Inflammatory macrophage treated with lipopolysaccharide for 4 hours (primary cell): ENCODE data around the gene MITF.
A peak's percentile ranks its signal among the peaks of the same experiment; 100 is the strongest.

ENCODE experiments used
- DNase-seq: peaks from one replicate; pipeline ENCODE4 v3.0.0-alpha.2; 2020

MITF gene

DNA sequence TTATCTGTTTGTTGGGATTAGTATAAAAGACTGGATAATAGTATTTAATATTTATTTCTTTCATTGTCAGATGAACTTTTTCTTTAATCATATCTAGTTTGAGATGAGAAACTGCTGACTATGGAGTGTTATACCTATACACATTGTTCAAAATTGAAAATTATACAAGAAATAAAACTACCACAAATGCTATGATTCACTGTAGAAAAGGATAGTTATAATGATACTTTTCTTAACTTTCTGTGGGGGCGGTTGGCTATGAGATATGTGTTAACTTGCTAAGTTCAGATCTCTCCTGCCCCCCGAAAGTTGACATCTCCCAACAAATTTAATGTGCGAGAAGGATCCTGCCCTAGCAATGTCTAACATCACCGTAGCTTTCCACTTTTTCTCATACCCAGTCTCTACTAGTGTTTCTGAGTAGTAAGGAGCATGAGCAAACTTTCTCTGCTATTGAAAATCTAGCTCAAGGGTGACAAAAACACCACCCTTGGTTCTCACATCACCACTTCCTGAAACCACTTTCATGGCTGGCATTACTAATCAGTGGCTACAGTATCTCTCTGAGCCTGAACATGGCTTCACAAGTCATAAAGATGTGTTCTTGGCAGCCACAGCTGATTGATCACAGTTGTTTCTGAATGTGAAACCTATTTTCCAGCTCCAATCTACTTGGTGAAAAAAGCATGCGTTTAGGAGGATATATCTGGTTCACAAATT is 244.4 kb downstream of the MITF start:
- peak; percentile 78 for DNase-seq

DNA sequence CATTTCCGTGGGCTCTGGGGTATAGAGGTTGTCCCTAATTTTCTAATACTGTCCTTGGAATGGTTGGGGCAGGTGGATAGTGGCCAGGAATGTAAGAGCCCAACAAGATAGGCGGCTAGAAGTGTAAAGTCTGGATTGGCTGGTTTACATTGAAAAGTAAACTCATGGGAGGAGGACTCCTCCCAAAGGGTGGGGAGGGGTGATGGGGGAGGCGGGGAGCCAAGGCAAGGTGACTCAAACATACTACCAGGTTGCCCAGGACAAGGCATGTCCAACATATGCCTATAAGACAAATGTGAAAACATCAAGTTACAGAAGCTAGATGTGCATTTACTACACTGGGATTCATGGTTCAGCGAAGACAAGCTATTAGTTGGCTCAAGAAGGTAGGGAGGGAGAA is 246.0 kb downstream of the MITF start:
- no peak for DNase-seq

DNA sequence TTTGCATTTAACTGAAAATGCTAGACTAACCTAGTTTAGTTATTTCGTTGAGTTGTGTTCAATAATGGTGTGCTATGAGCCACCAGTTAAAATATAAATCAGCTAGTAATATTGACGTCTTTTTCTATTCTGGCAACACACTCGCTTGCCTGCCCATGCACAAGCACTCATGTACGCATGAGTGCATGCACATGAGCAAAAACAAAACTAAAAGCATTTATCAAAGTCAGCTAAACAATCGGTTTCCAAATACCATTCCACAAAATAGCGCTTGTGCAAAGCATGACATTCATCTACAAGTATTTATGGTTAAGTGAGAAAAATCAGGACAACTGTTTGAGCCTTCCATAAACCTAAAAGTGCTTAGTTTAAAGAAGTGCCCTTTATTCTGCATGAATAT is 247.2 kb downstream of the MITF start:
- no peak for DNase-seq

DNA sequence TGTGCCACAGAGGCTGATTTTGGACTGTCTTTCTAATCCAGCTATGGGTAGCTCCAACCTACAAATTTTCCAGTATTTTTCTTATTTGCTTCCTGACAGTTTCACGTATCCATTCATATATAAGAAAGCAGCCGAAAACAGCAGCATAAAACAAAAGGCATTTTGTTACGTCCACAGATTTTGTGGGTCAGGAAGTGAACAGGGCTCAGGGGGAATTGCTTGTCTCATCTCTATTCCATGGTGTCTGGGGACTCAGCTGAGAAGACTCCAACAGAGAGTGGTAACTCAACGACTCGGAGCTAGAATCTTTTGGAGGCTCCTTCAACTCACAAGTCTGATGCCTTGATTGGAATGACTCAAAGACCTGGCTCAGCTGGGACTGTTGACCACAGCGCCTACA is 248.6 kb downstream of the MITF start:
- DNase-seq, result no peak

DNA sequence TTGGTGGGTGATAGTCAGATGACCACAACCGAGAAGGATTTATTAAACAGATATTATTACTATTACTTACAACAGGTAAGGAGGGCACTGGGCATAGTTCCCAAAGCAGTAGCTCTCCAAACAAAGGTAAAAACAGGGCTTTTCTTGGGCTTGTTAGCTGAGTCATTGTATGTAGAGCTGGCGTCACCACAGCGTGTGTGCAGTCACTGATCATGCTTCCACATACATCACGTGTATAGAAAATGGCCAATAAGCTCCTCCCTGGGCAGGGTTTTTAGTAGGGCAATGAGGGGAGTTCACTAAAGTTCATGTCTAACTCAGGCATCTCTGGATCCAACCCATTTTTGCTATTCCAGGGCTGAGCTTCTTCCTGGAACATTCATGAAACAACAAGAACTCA is 254.5 kb downstream of the MITF start:
- DNase-seq, result no peak

DNA sequence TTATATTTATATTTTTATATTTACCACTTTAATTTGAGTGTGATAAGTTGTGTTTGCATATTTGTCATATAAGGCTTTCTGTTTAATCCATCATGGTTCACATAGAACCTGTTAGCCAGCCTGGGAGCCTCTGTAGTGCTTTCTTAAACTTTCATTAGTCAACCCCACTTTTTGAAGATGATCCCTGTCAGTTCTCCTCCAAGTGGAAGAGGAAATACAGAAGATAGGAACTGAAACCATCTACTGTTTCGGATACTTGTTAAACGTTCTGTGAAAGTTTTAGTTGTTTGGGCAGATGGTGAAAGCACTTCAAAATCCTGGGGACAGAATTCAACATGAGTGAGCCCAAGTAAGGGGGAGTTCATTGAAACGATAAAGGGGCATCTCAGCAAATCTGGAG is 255.7 kb downstream of the MITF start:
- DNase-seq, result peak; percentile 81

DNA sequence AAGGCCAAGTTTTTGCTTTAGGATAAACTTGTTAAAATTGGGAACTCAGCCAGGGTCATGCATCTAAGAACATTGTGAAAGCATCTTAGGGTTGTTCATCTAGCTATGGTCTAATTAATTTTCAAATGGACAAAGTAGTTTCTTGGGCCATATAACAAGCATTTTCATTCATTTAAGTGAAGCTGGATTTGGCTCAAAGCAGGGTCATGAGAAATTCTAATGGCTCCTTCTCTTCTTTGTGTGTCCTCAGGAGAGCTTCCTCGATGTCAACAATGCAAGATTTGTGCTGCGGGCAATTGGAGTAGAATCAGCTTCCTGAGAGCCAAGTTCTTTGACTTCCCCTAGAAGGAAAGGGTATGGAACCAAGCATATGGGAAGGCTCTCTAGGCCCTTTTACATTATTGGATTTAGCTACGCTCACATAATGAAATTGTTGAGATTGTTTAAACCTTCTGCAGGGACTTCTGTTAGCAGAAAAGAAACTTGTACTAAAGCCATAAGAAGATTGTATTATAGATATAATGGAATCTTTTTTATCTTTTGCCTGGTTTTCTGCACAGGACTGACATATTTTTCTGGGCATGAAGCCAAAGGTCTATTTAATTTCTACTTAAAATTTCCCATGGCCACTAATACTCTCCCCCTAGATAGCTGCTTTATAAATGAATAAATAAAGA is 258.5 kb downstream of the MITF start:
- no peak for DNase-seq

DNA sequence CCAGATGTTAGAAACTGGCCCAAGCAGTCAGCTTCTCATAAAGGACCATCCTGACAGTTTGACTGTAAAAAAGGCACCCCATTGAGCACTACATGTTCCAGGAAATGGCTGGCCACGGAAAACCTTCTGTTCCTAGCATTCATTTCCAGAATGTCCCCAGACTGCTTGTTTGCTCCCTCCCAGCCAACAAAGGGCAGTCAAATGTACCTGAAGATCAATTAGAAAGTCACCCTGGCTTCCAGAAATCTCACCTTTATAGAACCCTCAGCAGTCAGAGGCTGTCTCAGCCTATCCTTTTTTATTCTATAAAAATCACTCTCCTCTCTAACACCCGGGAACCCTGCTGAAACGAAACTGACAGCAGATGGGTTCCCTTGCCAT is 259.5 kb downstream of the MITF start:
- no peak for DNase-seq

DNA sequence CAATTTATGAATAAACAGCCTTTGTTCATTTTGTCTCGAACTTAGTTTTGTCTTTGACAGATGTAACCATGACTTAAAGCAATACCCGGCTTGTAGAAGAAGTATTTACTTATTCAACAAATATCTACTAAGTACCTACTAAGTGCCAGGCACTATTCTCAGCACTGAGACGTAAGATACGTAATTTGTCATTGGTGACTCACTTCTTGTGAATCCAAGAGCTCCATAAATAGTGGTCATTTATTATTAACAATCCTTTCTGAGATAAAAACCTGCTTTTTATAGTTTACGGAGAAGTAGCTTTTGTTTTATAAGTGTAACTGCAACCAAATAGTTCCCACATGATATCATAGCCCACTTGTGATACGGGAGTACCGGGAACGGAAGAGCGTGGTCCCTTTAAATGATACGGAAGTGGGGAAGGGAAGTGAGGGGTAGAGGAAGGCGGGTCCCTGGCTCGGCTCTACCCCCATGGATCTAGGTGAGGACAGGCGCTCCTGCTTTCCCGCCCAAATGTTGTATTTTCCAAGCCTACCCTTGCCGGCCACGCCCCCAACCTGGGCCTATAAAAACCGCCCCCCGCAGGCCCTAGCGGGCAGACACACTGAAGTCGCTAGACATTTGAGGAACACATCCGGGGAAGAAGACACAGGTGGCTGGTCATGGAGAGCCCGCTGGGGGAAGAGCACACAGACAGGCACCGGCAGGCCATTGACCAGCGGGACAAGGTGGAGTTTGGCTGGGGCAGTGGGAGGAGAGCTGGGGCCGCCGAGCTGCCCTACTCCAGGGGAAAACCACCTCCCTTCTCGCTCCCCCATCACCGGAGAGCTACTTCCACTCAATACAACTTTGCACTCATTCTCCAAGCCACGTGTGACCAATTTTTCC is 260.1 kb downstream of the MITF start, which contains the start of gene SAMMSON:
SAMMSON (plus strand) TSS at position 594 of the 888 bp plus-strand sequence.
- DNase-seq, result no peak

DNA sequence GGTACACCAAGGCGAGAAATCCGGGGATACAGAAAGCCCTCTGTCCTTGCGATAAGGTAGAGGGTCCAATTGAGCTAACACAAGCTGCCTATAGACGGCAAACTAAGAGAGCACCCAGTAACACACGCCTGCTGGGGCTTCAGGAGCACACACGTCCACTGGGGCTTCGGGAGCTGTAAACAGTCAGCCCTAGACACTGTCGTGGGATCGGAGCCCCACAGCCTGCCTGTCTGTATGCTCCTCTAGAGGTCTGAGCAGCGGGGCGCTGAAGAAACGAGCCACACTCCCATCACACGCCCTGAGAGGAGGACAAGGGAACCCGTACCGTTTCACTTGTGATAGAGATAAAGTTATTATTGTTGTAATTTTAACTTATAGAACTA is 260.8 kb downstream of the MITF start:
- DNase-seq, result no peak

DNA sequence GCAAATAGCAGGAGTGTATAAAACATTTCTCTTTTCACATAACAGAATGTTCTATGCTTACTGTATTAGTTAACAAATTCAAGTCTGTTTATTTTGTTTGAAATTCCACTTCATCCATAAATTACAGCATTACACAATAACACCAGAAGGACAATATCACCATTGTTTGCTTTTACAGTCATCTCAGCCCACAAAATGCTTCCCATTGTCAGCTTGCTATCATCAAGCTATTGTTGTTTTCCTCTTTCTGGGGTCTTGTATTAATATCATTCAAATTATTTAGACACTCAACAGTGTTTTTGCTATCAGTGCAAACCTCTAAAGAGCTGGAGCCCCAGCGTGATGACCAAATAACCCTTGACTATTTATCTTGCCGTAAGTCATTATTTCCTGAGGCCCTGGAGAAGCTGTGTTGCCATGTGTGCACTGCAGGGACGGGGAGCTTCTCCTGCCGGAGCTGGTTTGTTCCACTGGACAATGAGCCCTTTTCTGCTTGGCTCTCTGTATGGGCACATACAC is 261.4 kb downstream of the MITF start:
- no peak for DNase-seq

DNA sequence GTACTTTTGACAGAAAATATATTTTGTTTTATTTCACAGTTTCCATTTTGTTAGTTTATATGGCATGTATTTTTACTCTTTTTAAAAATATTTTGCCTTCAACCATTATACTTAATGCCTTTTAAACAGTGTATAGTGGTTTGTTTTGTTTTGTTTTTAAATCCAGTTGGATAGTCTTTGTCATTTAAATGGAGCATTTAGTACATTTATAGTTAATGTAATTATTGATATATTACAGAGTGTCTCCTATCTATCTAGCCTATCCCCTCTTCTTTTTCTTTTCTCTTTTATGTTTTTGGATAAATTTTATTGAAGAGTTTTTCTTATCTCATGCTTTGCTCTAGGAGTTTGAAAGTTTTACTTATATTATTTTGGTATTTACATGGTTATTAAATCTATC is 263.9 kb downstream of the MITF start:
- DNase-seq, result no peak

DNA sequence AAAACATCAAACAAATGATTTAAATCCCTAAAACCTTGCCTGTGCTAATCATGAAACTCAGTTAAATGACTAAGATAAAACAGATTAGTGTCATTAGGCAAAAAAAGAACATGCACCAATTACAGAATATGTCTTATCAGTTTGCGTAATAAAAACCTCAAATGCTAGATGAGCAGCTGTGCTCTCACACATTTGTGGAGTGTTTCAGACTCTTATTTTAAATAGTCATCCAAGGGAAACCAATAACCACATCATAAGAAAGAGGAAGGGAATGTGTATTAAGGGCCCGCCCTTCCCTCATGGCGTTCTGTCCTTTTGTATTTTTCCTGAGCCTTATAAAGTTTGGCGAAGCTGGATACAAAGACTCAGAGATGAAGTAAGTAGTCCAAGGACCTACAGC is 266.8 kb downstream of the MITF start:
- peak; percentile 74 for DNase-seq

DNA sequence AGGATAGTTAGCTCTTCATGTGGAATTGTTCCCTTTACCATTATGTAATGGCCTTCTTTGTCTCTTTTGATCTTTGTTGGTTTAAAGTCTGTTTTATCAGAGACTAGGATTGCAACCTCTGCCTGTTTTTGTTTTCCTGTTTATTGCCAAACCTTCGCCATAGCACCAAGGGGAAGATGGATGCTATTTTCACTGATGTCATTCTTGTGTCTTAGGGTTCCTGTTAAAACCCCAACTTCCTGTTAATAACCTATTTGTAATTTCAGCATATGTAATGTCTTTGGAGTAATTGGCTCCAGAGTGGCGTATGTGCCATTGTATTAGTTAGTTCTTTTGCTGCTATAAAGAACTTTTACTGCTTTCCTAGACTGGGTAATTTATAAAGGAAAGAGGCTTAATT is 271.1 kb downstream of the MITF start:
- DNase-seq, result peak; percentile 68

DNA sequence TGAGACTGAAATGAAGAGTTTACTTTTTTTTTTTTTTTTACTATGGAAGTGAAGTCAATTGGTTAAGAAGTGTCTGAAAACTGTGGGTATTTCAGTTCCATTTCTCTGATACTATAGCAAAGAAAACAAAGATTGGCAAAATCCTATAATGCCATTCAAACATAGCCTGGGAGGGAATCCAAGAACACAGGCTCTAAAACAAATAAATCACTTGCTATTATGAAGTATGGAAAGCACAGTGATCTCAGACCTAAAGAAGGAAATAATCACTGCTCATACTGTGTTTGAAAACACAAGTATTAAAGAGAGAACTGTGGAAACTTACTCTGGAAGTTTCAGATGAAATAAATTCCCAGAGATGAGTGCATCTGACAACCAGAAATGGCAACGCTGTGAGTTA is 272.3 kb downstream of the MITF start:
- no peak for DNase-seq
